SK-N-SH (cell line): ENCODE measurements around the gene PPP1R12B.
"Not testable (repeated sequence)": the region's sequence is repeated elsewhere in the genome, so short reads cannot be mapped to it uniquely, and the experiment has no call there.

Experiments used
- CTCF ChIP-seq: fragments of 200-600 bp; sonication (generic); IDR thresholded peaks from 2 replicates; pipeline ENCODE4 v1.6.1; 2017; ENCODE audit warnings: antibody characterized with exemption, mild to moderate bottlenecking, moderate library complexity
- EP300 ChIP-seq, 2 experiments: IDR thresholded peaks; 2 replicates each; pipeline versions ENCODE4 v1.4.0 to v1.6.1; 2012; ENCODE audit warnings: borderline replicate concordance in 1 of 2, low read depth in 1 of 2, low read length in 1 of 2
- REST ChIP-seq: IDR thresholded peaks from 2 replicates; pipeline ENCODE4 v1.6.1; 2012; ENCODE audit warnings: mild to moderate bottlenecking, low read depth, low read length, moderate library complexity
- SIN3A ChIP-seq: IDR thresholded peaks from 2 replicates; pipeline ENCODE4 v1.6.1; 2012; ENCODE audit warnings: low read depth, mild to moderate bottlenecking, low read length, moderate library complexity, borderline replicate concordance
- TAF1 ChIP-seq: IDR thresholded peaks from 2 replicates; pipeline ENCODE4 v1.6.1; 2012; ENCODE audit warnings: low read depth, mild to moderate bottlenecking, low read length, moderate library complexity, borderline replicate concordance
- TCF12 ChIP-seq: IDR thresholded peaks from 2 replicates; pipeline ENCODE4 v1.4.0; 2012

GRCh38 chr1:202479661-202480060 is 131.2 kb downstream of the PPP1R12B start:
- not testable (repeated sequence) for TF ChIP-seq TAF1; CTCF; REST; SIN3A; EP300 (IDR thresholded peaks at IDR 0.05; ENCODE audit: borderline replicate concordance in 1 of 2, low read depth in 1 of 2, low read length in 1 of 2); TCF12
